DMS153 (cell line): ENCODE data around the gene SH3GLB2.
"Not testable (repeated sequence)": the region's sequence is repeated elsewhere in the genome, so short reads cannot be mapped to it uniquely, and the experiment has no call there.

Experiments
- DNase-seq: peaks from one replicate; lab custom pipeline; 2025; lab: John Stamatoyannopoulos, UW

The SH3GLB2 gene

DNA sequence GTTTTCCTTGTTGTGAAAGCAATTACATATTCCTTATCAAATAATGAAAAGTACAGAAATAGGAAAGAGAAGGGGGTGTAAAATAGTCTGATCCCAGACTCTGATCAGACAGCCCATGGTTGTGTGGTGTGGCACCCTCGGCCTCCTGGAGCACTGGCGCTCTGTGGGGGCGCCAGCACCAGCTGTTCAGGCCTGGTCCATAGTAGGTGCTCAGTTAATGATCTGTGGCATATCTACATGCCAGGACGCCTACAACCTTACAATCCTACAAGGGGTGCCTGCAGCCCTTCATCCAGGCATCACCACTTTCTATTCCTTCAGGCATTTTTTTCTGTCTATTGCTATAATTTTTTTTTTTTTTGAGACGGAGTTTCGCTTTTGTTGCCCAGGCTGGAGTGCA, 24.9 kb upstream of the SH3GLB2 start:
- DNase-seq, result no peak

DNA sequence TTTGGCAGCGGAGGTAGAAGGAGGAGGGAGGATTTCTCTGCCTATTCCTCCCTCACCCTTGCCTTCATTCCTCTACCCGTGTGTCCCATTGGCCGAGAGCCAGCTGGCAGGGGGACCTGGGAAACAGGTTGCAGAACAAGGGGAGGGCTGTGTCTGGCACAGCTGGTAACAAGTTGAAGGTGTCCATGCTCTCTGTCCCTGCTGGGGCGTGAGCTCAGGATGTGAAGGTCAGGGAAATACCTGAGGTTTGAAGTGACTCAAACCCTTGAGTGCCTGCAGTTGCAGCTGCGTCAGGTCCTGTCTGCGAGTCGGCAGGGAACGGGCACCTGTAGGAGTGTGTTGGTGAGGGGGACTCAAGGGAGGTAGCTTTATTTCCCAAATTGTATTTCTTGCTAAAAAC, 24.5 kb upstream of the SH3GLB2 start:
- peak; percentile 11 for DNase-seq

DNA sequence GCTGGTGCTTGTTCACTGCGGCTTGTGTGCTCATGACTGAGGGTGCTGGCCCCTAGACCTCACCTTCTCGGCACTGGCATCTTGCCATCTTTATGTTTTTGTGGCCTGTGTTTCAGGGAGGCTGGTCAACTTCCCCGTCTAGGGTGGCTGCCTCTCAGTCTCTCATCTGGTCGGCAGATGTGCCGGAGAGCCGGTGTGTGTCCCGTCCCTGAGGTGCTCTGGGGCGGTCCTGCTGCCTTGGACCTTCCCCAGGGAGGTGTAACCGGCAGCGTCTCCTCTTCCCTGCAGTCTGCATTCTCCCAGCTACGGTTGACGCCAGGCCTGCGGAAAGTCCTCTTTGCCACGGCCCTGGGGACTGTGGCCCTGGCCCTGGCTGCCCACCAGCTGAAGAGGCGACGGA, 13.9 kb upstream of the SH3GLB2 start:
- DNase-seq, result no peak

DNA sequence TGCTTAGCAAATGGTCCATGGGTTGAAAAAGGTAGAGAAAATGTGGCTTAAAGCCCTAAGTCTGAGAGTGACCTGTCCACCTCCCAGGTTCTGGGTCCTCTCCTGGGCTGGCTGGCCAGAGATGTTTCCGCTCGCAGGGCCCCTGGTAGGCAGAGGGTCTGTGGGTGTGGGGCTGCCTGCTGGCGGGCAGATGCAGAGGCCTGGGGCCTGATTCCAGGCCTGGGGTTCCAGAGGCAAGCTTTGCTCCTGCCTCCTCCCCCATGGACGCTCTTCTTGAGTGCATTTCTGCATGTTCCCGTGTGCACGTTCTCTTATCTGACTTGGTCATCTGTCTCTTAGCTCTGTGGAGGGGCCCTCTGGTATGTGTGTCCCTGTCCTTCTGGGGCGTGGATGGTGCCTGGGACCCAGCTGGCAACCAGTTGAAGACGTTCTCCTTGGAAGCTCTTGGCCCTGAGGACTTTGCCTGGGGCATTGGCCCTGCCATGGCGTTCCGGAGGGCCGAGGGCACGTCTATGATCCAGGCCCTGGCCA, 12.0 kb upstream of the SH3GLB2 start:
- no peak for DNase-seq

DNA sequence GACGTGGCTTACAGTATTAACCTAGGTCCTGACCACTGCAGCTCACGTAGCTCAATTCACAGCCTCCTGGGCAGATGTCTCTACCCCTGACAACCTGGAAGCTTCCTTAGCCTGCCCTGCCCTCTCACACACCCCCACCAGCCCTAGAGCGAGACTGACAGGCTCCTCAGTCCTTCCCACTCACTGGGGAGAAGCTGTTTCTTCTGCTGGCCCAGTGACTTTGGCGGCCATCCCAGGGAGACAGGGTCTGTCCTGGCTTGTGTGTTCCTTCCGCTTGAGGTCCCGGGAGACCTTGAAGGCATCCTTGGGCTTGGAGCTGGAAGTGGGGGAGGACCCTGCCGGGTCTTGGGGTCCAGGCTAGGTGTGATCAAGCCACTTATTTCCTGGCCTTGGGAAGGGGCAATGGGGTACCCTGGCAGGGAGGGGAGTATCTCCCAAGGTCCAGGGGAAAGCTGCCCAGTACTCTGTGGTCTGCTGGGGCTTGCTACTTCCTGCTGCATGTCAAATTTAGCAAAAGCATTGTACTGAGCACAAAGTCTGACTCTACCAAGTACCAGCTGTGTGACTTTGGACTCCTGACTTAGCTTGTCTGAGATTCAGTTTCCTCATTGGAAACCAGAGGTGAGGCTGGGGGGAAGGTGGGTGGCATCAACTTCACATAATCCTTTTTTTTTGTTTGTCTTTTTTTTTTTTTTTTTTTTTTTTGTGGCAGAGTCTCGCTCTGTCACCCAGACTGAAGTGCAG, 10.2 kb upstream of the SH3GLB2 start:
- DNase-seq, result no peak

DNA sequence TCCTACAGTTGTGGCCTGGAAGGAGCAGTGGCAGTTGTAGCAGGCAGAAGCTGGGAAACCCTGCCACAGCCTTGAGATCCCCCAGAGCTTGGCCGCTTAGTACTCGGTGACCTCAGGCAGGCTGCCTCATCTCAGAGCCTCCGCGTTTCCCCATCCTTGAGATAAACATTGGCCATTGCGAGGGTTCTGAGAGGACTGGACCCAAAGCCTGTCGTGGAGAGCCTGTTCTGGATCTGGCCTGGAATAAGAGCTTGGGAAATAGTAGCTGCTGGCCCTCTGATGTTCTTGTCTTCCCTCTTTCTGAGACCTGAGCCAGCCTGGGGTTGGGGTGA, 9.6 kb upstream of the SH3GLB2 start:
- no peak for DNase-seq

DNA sequence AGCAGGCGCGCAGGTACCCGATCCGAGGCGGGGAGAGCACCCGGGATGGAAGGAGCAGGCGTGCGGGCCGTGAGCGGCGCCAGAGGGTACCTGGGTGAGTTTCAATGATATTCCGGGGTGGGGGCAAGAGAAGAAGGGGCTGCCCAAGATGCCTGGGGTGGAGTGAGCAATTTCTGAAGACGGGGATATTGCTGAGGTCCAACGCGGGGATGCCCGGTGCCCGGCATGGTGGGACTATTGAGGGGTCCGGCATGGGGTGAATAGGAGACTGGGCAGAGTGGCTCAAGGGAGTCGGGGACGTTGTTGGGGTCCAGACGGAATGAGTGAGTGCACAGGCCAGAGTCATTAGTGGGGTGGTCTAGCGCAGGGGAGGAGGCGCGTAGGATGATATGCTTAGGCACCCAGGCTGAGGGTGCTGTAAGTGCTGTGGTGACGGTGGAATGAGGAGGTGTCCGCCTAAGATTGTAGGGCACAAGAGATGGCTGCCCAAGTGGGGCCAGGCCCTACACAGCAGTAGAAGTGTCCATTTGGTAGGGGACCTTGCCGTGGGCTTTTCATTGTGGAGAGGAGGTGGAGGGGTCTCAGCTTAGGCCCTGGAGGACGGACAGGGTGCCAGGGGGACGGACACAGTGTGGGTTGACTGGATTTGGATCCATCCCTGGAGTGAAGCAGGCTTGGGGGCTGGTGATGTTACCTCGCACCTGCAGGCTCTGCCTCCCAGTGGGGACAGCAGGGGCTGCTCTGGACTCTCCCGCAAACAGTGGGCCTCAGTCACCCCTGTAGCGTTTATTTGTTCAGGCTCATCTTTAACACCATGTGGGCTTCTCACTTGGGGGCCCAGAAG, 9.0 kb upstream of the SH3GLB2 start:
- DNase-seq, result no peak

DNA sequence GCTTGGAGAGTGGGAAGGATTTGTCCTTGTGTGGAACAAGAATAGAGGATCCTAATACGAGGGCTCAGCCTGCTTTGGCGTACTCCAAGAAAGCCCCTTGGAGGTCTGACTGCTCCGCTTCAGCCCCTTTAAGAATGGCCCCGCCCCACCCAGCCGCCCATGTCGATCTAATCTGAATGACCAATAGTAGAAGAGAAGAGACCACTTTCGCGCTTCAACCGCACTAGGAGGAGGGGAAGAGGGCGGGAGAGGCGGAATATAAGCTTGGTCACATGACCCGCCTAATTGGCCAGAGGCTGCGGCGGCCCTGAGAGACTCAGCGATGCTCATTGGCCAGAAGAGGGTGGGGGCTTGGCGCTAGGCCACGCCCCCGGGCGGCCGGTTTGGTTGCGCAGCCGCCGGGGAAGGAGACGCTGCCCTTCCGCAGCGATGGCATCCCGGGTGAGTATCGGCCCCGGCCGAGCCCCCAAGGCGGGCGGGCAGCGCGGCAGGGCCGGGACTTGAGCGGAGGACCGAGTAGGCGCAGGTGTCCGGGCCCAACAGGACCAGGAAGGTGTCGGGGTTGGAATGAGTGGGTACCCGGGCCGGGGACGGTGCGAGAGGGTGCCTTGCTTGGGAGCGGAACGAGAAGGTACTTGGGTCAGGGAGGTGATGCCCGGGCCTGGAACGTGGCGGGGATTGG, 8.3 kb upstream of the SH3GLB2 start, which contains the start of gene MIGA2:
TSS of gene MIGA2 (plus strand) at position 386 of the 682 bp plus-strand sequence. CDS start 3,969 bp downstream, outside the sequence.
- DNase-seq, result peak; percentile 99

DNA sequence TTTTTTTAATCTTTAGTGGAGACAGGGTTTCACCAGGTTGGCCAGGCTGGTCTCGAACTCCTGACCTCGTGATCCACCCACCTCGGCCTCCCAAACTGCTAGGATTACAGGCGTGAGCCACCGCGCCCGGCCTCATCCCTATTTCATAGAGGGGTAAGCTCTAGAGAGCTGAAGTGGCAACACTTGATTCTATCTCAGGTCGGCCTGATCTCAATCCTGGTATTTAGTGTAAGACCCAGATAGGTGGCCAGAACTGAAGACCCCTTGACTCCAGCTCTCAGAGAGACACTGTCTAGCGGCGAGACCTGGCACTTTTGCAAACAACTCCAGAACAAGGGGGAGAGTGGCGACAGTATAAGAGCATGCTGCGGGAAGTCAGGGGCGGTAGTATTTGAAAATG, 7.7 kb upstream of the SH3GLB2 start:
- not testable (repeated sequence) for DNase-seq

DNA sequence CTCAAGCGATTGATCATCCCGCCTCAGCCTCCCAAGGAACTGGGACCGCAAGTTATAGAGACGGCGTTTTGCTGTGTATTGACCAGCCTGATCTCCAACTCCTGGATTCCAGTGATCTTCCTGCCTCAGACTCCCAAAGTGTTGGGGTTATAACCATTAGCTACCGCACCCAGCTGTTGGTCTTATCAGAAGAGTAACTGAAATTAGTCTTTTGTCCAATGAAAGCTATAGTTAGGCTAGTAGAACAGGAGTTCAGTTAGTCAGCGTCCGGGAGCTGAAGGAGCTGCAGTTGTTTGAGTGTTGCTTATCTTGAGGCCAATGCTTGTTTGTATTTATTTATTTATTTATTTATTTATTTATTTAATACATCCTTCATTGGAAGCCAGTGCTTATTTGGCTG, 5.1 kb upstream of the SH3GLB2 start:
- no peak for DNase-seq

DNA sequence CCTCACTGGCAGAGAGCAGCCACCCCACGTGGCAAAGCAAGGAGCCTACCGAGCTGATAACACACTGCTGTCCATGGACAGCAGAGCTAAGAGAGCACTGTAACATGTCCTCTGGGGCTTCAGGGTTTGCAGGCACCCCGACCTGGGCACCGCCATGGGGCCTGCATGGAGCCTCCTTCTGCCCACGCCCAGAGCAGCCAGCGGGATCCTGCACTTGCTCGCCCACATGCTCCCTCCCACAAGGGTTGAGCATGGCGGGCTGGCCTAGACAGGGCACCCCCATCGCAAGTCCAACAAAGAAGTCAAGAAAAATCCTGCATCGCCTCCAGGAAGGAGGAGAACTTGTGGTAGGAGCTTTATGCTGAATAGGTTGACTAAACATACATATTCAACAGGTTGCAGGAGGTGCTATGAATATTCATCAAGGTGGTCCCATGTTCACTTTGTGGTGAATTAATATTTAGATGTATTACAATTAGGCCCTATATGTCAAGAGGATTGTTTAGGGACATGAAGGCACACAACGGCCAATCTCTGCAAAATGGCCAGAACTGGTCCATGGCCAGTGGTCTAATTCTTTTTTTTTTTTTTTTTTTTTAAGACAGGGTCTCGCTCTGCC, 4.5 kb upstream of the SH3GLB2 start:
- DNase-seq, result no peak

DNA sequence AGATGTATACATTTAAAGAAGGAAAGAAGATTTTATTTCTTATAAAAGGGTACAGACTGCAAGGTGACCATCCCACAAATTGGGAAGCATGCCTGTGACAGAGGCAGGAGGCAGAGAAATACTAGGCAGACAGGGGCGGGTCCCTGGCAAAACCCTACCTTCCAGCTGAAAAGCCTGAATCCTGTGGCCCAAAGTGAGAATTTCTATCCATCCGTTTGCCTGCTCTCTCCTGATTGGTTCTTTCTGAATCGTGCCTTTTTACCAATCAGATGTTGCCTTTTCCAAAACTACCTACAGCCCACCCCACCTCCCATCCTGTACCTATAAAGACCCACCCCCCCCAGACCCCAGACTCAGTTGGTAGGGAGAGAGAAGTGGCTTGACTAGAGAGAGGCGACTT, 3.4 kb upstream of the SH3GLB2 start:
- DNase-seq, result no peak

DNA sequence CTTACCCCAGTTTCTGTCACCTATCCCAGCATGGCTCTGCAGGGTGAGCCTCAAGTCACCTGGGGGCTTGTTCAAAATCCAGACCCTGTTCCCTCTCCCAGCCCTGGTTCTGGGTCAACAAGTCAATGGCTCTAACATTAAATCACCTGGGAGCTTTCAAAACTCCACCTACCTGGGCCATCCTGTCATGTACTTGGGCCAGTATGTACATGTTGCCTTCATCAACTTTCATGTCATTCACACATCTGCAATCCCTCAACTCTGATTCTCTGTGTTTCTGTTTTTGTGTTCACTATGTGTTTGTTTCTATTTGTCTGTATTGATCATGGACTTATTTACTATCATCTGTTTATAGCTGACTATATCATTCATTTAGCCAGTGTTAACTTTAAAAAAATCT, 2.1 kb upstream of the SH3GLB2 start:
- no peak for DNase-seq

DNA sequence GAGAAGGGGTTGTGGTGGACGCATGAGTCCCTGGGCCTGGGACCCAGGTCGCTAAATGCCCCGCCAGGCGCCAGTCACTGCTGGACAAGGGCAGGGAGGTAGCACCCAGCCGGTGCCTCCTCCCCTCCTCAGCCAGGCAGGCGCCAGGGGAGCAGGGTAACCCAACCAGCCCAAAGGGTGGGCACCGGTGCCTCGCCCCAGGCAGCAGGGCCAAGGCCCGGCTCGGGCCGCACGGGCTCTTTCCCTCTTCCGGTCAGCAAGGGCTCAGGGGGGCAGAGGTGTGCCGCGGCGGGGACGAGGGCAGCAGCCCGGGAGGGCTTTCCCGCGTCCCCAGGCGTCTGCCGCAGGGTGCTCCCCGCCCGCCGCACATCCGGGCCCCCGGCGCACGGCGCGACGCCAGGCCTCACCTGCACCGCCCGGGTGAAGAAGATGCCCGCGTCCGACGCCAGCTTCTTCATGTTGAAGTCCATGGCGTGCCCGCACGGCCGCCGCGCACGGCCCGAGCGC, 393 bp downstream of the SH3GLB2 start:
- DNase-seq, result peak; percentile 41

DNA sequence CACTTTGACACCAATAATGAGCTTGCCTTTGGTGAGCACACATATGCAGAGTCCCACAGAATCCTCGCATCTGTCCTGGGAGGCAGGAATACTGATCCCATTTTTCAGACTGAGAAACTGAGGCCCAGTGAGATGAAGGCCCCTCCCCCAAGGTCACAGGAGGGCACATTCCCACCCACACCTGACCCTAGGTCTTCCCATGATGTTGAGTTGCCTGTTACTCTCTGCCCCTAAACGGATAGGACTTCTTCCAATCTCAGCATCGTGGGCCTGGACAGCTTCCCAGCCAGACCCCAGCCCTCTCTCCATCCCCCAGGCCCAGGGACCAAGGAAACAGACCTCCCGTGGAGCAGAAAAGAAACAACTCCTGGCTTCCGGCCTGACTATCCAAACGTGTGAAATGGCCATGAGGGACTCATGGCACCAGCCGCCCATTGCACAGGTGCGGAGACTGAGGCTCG, 877 bp downstream of the SH3GLB2 start:
- DNase-seq, result no peak

DNA sequence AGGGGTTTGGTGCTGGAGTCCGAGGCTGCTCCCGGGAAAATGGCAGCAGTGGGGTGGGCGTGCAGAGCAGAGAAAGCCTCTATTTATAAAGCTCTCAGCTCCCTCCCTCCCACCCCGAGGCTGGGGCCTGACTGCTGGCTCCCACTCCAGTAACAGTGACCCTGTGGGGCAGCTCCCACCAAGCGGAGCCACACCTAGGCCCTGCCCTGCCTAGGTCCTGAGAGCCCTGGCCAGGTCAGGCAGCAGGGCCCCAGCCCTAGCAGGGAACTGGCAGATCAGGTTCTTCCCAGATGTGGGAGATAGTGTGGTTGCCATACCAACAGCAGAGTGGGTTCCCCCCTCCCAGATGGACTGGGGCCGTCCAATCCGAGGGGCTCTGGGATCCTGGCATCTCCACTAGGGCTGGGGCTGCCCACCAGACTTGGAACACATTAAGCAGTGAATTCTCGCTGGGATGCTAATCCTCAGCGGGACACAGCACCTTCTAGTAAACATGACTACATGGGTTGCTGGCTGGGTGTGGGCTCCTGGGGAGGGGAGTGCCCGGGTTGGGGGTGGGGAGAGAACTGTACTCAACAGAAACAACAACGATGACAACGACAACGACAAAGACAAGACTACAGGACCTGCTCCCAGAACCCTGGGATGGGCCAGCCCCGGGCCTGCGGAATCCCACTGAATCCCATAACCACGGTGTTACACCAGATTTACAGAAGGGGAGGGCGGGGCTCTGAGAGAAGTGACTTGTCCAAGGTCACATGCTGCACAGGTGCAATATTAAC, 1.5 kb downstream of the SH3GLB2 start:
- DNase-seq, result no peak

DNA sequence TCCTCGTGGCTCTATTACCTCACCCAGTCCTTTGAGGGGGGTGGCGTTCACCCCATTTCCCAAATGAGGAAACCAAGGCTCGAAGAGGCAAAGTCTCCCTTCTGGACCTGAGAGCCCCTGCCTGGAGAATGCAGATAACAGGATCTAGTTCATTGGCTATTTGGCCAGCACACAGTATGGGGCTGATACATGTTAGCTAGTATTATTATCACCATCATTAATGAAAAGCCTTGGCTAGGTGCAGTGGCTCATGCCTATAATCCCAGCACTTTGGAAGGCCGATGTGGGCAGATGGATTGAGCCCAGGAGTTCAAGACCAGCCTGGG, 4.3 kb downstream of the SH3GLB2 start:
- no peak for DNase-seq

DNA sequence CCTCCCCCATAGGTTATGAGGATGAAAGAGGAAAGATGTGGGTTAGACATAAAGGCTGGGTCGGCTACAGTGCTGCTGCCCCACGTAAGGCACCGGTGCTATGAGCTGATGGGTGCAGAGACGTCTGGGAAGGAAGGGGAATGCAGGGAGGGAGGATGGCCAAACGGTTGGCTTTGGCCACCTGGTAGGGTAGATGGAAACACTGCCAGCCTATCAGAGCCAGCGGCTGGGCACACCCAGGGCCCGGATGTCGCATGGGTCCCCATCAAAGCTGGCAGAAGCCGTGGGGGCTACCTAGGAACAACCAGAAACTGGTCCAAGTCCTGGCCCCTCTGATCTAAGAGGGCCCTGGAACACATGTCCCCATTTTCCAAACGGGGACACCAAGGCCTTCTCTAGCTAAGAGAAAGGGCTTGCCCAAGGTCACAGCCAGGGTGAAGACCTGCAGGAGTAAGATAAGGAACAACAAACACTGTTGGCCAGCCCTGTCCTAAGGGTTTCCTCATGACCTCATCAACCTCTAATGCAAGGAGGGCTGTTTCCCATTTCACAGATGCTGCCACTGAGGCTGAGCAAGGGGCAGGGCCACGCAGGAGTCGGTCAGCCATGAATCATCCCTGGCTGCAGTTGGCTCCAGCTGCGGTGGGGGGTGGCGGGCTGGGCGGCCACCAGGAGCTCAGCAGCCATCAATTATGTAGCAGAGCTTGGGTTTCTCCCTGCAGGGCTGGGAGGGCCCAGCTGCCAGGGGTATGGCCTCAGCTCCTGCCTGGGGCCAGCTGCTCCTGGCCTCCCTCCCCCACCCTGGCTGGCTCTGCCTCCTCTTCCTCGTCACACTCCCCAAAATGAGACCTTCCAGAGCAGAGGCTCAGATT, 4.9 kb downstream of the SH3GLB2 start:
- no peak for DNase-seq

DNA sequence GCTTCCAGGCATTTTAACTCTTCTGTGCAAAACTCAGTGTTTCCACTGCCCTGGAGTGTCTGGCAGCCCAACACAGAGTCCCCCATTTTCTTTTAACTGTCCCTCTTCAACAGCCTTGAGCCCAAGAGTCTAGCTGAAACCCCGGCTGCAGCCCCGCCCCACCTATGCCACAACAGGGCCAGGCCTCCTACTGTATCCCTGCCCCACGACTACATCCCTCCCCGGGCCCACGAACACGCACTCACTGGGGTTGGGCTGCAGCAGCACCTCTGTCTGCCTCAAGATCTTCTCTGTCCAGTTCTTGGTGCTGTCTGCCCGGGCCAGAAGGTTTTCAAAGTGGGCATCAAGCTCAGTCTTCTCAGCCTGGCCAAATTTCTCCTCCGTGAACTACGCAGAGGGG, 6.1 kb downstream of the SH3GLB2 start:
- DNase-seq, result no peak

DNA sequence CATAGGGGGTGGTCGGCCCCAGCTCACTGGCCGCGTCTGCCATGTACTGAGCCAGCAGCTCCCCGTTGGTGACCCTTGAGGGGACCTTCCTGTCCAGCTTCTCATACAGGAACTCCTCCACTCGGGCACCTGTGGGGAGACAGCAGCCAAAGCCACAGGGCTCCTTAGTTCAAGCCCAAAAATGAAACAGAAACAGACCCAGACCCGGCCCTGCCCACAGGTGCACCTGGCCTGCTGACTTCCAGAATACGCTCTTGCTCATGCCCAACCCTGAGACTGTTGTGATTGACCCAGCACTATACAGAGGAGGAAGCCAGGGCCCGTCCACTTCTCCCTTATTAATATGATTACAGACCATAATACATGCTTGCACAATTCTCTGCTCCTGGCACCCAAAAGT, 7.0 kb downstream of the SH3GLB2 start:
- DNase-seq, result no peak
